ENCODE results near the gene ITPR1.

ITPR1 gene

GRCh38 chr3:4644951-4645350 lies 151.8 kb downstream of the ITPR1 start:
- ChIA-PET CTCF (interaction anchor here (0.8 to 2.3 kb wide), 3 partner anchors 12 to 373 kb away, joined by 4 to 6 read pairs (median 5); no protein-coding TSS in a partner anchor), POLR2A (no interaction called here)
- Histone ChIP-seq H3K9me3 (ENCODE audit: control insufficient read depth, insufficient read depth, low read depth, low read length) (no peaks in the 10 kb centered on the region), H3K4me3 (ENCODE audit: low read depth, low read length) (no peak overlapping the region), H3K4me1 (ENCODE audit: control insufficient read depth, insufficient read depth, low read length) (no peaks in the 10 kb centered on the region), H3K36me3 (ENCODE audit: control insufficient read depth in 2 of 2, insufficient read depth in 1 of 2, low read length in 2 of 2) (peaks cover 0 to 36% of the 10 kb centered on the region in 2 experiments; a peak in 1 of 3 replicates), H3K27ac (ENCODE audit: extremely low read depth, low read depth, low read length) (no peak overlapping the region)
- no peak for TF ChIP-seq ZNF394 (tag by site-specific recombination; IDR thresholded peaks at IDR 0.05; ENCODE audit: borderline replicate concordance)
- TF ChIP-seq KLF10 (tag by site-specific recombination; IDR thresholded peaks at IDR 0.05) = no peak
- no peak for TF ChIP-seq HOXC10 (CRISPR knock-in tag; IDR thresholded peaks at IDR 0.05)
- TF ChIP-seq ZNF211 (tag by site-specific recombination; IDR thresholded peaks at IDR 0.05; ENCODE audit: low read depth) = no peak
- no peak for TF ChIP-seq ZNF449 (tag by site-specific recombination; IDR thresholded peaks at IDR 0.05)
- no peak for TF ChIP-seq ZXDB (tag by site-specific recombination; IDR thresholded peaks at IDR 0.05)
- no peak for TF ChIP-seq ZNF311 (tag by site-specific recombination; IDR thresholded peaks at IDR 0.05; ENCODE audit: borderline replicate concordance)
- TF ChIP-seq ZNF776 (tag by site-specific recombination; IDR thresholded peaks at IDR 0.05; ENCODE audit: borderline replicate concordance) = no peak

DNA sequence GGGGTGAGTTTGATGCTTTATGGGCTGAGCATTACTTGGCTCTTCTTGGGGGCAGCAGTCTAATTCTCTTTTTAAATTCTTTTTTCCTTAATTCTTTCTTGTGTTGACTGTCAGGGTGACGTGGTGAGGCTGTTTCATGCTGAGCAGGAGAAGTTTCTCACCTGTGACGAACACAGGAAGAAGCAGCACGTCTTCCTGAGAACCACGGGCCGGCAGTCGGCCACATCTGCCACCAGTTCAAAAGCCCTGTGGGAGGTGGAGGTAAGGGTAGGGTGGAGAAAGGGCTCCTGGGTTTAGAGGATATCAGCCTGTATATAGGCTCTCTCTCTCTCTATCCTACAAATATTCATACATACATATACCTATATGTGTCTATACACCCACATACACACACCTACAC lies 152.3 kb downstream of the ITPR1 start:
- Histone ChIP-seq H3K9me3 (ENCODE audit: control insufficient read depth, insufficient read depth, low read depth, low read length) (no peaks in the 10 kb centered on the region), H3K4me3 (ENCODE audit: low read depth, low read length) (no peak overlapping the region), H3K36me3 (ENCODE audit: control insufficient read depth in 2 of 2, insufficient read depth in 1 of 2, low read length in 2 of 2) (peaks cover 0 to 36% of the 10 kb centered on the region in 2 experiments; a peak in 1 of 3 replicates), H3K27ac (ENCODE audit: extremely low read depth, low read depth, low read length) (no peak overlapping the region), H3K4me1 (ENCODE audit: control insufficient read depth, insufficient read depth, low read length) (no peaks in the 10 kb centered on the region)
- POLR2A ChIA-PET = no interaction called here
- CTCF ChIA-PET = interaction anchor here (1.0 kb wide), 1 partner anchor 11 kb away, joined by 3 read pairs; no protein-coding TSS in a partner anchor
- TF ChIP-seq ZNF23 (tag by site-specific recombination; IDR thresholded peaks at IDR 0.05; ENCODE audit: borderline replicate concordance) (no peak), ZNF677 (tag by site-specific recombination; IDR thresholded peaks at IDR 0.05) (no peak), ZNF701 (tag by site-specific recombination; IDR thresholded peaks at IDR 0.05) (no peak), OSR2 (tag by site-specific recombination; IDR thresholded peaks at IDR 0.05) (no peak), ZNF248 (tag by site-specific recombination; IDR thresholded peaks at IDR 0.05) (no peak), ZNF513 (tag by site-specific recombination; IDR thresholded peaks at IDR 0.05) (no peak)

- TF ChIP-seq, protein P1, sequence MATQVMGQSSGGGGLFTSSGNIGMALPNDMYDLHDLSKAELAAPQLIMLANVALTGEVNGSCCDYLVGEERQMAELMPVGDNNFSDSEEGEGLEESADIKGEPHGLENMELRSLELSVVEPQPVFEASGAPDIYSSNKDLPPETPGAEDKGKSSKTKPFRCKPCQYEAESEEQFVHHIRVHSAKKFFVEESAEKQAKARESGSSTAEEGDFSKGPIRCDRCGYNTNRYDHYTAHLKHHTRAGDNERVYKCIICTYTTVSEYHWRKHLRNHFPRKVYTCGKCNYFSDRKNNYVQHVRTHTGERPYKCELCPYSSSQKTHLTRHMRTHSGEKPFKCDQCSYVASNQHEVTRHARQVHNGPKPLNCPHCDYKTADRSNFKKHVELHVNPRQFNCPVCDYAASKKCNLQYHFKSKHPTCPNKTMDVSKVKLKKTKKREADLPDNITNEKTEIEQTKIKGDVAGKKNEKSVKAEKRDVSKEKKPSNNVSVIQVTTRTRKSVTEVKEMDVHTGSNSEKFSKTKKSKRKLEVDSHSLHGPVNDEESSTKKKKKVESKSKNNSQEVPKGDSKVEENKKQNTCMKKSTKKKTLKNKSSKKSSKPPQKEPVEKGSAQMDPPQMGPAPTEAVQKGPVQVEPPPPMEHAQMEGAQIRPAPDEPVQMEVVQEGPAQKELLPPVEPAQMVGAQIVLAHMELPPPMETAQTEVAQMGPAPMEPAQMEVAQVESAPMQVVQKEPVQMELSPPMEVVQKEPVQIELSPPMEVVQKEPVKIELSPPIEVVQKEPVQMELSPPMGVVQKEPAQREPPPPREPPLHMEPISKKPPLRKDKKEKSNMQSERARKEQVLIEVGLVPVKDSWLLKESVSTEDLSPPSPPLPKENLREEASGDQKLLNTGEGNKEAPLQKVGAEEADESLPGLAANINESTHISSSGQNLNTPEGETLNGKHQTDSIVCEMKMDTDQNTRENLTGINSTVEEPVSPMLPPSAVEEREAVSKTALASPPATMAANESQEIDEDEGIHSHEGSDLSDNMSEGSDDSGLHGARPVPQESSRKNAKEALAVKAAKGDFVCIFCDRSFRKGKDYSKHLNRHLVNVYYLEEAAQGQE (tag by site-specific recombination; IDR thresholded peaks at IDR 0.05) = no peak
- TF ChIP-seq ZNF184 (tag by site-specific recombination; IDR thresholded peaks at IDR 0.05) (peak; percentile 94), ZNF354C (tag by site-specific recombination; IDR thresholded peaks at IDR 0.05; ENCODE audit: borderline replicate concordance, low read depth) (no peak), ZNF677 (tag by site-specific recombination; IDR thresholded peaks at IDR 0.05) (no peak)
- H3K36me3 ChIP-seq (ENCODE audit: control insufficient read depth in 2 of 2, insufficient read depth in 1 of 2, low read length in 2 of 2) = peaks cover 0 to 33% of the 10 kb centered on the region in 2 experiments; a peak in 1 of 3 replicates
- ChIA-PET POLR2A (no interaction called here), CTCF (no interaction called here)
- H3K27ac ChIP-seq (ENCODE audit: extremely low read depth, low read depth, low read length) = no peak overlapping the region
- no peak overlapping the region for H3K4me3 ChIP-seq (ENCODE audit: low read depth, low read length)
- no peaks in the 10 kb centered on the region for H3K4me1 ChIP-seq (ENCODE audit: control insufficient read depth, insufficient read depth, low read length)
- no peaks in the 10 kb centered on the region for H3K9me3 ChIP-seq (ENCODE audit: control insufficient read depth, insufficient read depth, low read depth, low read length)
Observed at GRCh38 chr3:4647411-4647810, 154.3 kb downstream of the ITPR1 start.

All from HEK293 (cell line).